ENCODE measurements around the gene MYH9.
A peak's percentile ranks its signal among the peaks of the same experiment; 100 is the strongest.
"Not testable (repeated sequence)": the region's sequence is repeated elsewhere in the genome, so short reads cannot be mapped to it uniquely, and the experiment has no call there.

The MYH9 gene

GRCh38 chr22:36387959-36388726 is at the start of gene MYH9:
Gene MYH9, minus strand, starts transcription at chr22:36387967. Its CDS starts 38,731 bp downstream, at chr22:36349236.
- Mint-ChIP-seq H3K9me3 (no peaks in the 10 kb centered on the region), H3K36me3 (peaks cover 50% of the 10 kb centered on the region), H3K27ac (peak within 1 kb of the TSS; percentile 97), H3K4me1 (peaks cover 38% of the 10 kb centered on the region), H3K4me3 (peak within 1 kb of the TSS; percentile 99)
- ATAC-seq (peak; percentile 83), DNase-seq (ENCODE audit: low spot score in 2 of 2) (peak; percentile 97 to 100)

- H3K9me3 Mint-ChIP-seq, result no peaks in the 10 kb centered on the region
- H3K36me3 Mint-ChIP-seq, result peaks cover 12% of the 10 kb centered on the region
- H3K27ac Mint-ChIP-seq, result peak overlapping the region; percentile 88
- DNase-seq (ENCODE audit: low spot score in 2 of 2) (peak in 1 of 2 donors; percentile 68), ATAC-seq (peak; percentile 84)
- peaks cover 39% of the 10 kb centered on the region for H3K4me1 Mint-ChIP-seq
- H3K4me3 Mint-ChIP-seq, result peak overlapping the region; percentile 55
Measured at GRCh38 chr22:36435516-36436415, 48.0 kb upstream of the MYH9 start.

- Mint-ChIP-seq H3K4me1 (peaks cover 26% of the 10 kb centered on the region), H3K27ac (peak overlapping the region; percentile 63), H3K4me3 (no peak overlapping the region), H3K9me3 (no peaks in the 10 kb centered on the region), H3K36me3 (peaks cover 12% of the 10 kb centered on the region)
- DNase-seq (ENCODE audit: low spot score in 2 of 2), result no peak
- no peak for ATAC-seq
Measured at GRCh38 chr22:36433318-36434231, 45.8 kb upstream of the MYH9 start.

- Mint-ChIP-seq H3K4me3 (no peak overlapping the region), H3K27ac (peak overlapping the region; percentile 63), H3K4me1 (peaks cover 26% of the 10 kb centered on the region), H3K36me3 (peaks cover 12% of the 10 kb centered on the region), H3K9me3 (no peaks in the 10 kb centered on the region)
- DNase-seq (ENCODE audit: low spot score in 2 of 2) (no peak), ATAC-seq (no peak)
Measured at GRCh38 chr22:36432592-36433317, 45.0 kb upstream of the MYH9 start.

- Mint-ChIP-seq H3K27ac (no peak overlapping the region), H3K4me3 (no peak overlapping the region), H3K9me3 (no peaks in the 10 kb centered on the region), H3K36me3 (peaks cover 12% of the 10 kb centered on the region), H3K4me1 (peaks cover 26% of the 10 kb centered on the region)
- DNase-seq (ENCODE audit: low spot score in 2 of 2) (no peak), ATAC-seq (no peak)
Measured at GRCh38 chr22:36431977-36432376, 44.2 kb upstream of the MYH9 start.

GRCh38 chr22:36430863-36431262 is 43.1 kb upstream of the MYH9 start:
- no peak for ATAC-seq
- H3K27ac Mint-ChIP-seq, result no peak overlapping the region
- no peak for DNase-seq (ENCODE audit: low spot score in 2 of 2)
- no peak overlapping the region for H3K4me3 Mint-ChIP-seq
- no peaks in the 10 kb centered on the region for H3K9me3 Mint-ChIP-seq
- H3K36me3 Mint-ChIP-seq, result peaks cover 9% of the 10 kb centered on the region
- peaks cover 26% of the 10 kb centered on the region for H3K4me1 Mint-ChIP-seq

- H3K4me3 Mint-ChIP-seq; DNase-seq (ENCODE audit: low spot score in 2 of 2); H3K36me3 Mint-ChIP-seq; H3K9me3 Mint-ChIP-seq; H3K27ac Mint-ChIP-seq; ATAC-seq: not testable (repeated sequence)
- H3K4me1 Mint-ChIP-seq, result peaks cover 22% of the 10 kb centered on the region
Measured at GRCh38 chr22:36427952-36428351, 40.2 kb upstream of the MYH9 start.

- H3K27ac Mint-ChIP-seq, result peak overlapping the region; percentile 58
- DNase-seq (ENCODE audit: low spot score in 2 of 2) (no peak), ATAC-seq (peak; percentile 34)
- H3K4me3 Mint-ChIP-seq, result no peak overlapping the region
- H3K4me1 Mint-ChIP-seq, result peaks cover 22% of the 10 kb centered on the region
- no peaks in the 10 kb centered on the region for H3K9me3 Mint-ChIP-seq
- peaks cover 5% of the 10 kb centered on the region for H3K36me3 Mint-ChIP-seq
Measured at GRCh38 chr22:36425977-36426523, 38.3 kb upstream of the MYH9 start.

GRCh38 chr22:36424901-36425579 is 37.3 kb upstream of the MYH9 start:
- H3K27ac Mint-ChIP-seq, result peak overlapping the region; percentile 58
- DNase-seq (ENCODE audit: low spot score in 2 of 2) (no peak), ATAC-seq (no peak)
- H3K4me1 Mint-ChIP-seq, result peaks cover 22% of the 10 kb centered on the region
- H3K9me3 Mint-ChIP-seq, result no peaks in the 10 kb centered on the region
- peaks cover 5% of the 10 kb centered on the region for H3K36me3 Mint-ChIP-seq
- no peak overlapping the region for H3K4me3 Mint-ChIP-seq

- not testable (repeated sequence) for H3K9me3 Mint-ChIP-seq; DNase-seq (ENCODE audit: low spot score in 2 of 2); ATAC-seq; H3K4me3 Mint-ChIP-seq; H3K36me3 Mint-ChIP-seq
- peaks cover 26% of the 10 kb centered on the region for H3K4me1 Mint-ChIP-seq
- peak overlapping the region; percentile 58 for H3K27ac Mint-ChIP-seq
Measured at GRCh38 chr22:36424466-36424865, 36.7 kb upstream of the MYH9 start.

GRCh38 chr22:36423461-36424404 is 36.0 kb upstream of the MYH9 start:
- no peak for ATAC-seq
- H3K36me3 Mint-ChIP-seq, result peaks cover 5% of the 10 kb centered on the region
- H3K4me3 Mint-ChIP-seq, result no peak overlapping the region
- peaks cover 33% of the 10 kb centered on the region for H3K4me1 Mint-ChIP-seq
- H3K27ac Mint-ChIP-seq, result no peak overlapping the region
- DNase-seq (ENCODE audit: low spot score in 2 of 2), result no peak
- H3K9me3 Mint-ChIP-seq, result no peaks in the 10 kb centered on the region

GRCh38 chr22:36422287-36423014 is 34.7 kb upstream of the MYH9 start:
- Mint-ChIP-seq H3K4me3 (no peak overlapping the region), H3K4me1 (peaks cover 35% of the 10 kb centered on the region), H3K27ac (no peak overlapping the region), H3K36me3 (peaks cover 5% of the 10 kb centered on the region), H3K9me3 (no peaks in the 10 kb centered on the region)
- ATAC-seq (no peak), DNase-seq (ENCODE audit: low spot score in 2 of 2) (no peak)

All from stimulated activated effector memory CD8-positive, alpha-beta T cell treated with anti-CD3 and anti-CD28 coated beads, Interleukin-12 subunit alpha, Interleukin-12 subunit beta, amount 100 ng/mL, for 72 hours (primary cell).